Keratinocyte (primary cell): ENCODE results near the gene SZRD1. TPM values are rescaled to one million over a fixed set of nuclear protein-coding genes. Genes with fewer than 3 reads are reported as not detected.
"Not testable (repeated sequence)": the region's sequence is repeated elsewhere in the genome, so short reads cannot be mapped to it uniquely, and the experiment has no call there.

Experiments
- DNase-seq: peaks from one replicate; pipeline ENCODE4 v3.0.0-alpha.2; 2011; ENCODE audit warnings: low read depth, missing footprints, low spot score
- FAIRE-seq: peaks from 2 replicates; lab custom pipeline; 2011; peaks lifted over from hg19 to GRCh38; lab: Jason Lieb, UNC
- H2AFZ ChIP-seq: 2 replicates; pipeline ENCODE4 v1.6.0; 2012; ENCODE audit warnings: low read length, control low read depth, inconsistent platforms; ENCODE audit not compliant: control insufficient read depth
- H3K27ac ChIP-seq: 2 replicates; pipeline ENCODE4 v1.5.1; 2011; ENCODE audit warnings: low read length; ENCODE audit not compliant: control insufficient read depth, insufficient read depth
- H3K27me3 ChIP-seq: 3 replicates; pipeline ENCODE4 v1.6.0; 2011; ENCODE audit warnings: low read length; ENCODE audit not compliant: control insufficient read depth, insufficient read depth; ENCODE audit errors: extremely low read depth
- H3K36me3 ChIP-seq, 2 experiments: 2 replicates in 1 of 2; 3 replicates in 1 of 2; pipeline ENCODE4 v1.5.1; 2011; ENCODE audit warnings: low read length in 2 of 2, mild to moderate bottlenecking in 1 of 2; ENCODE audit not compliant: control insufficient read depth in 2 of 2, insufficient read depth in 2 of 2; ENCODE audit errors: extremely low read depth in 1 of 2
- H3K4me1 ChIP-seq: 3 replicates; pipeline ENCODE4 v1.5.1; 2011; ENCODE audit warnings: low read length; ENCODE audit not compliant: control insufficient read depth, insufficient read depth; ENCODE audit errors: extremely low read depth
- H3K4me2 ChIP-seq: 3 replicates; pipeline ENCODE4 v1.6.0; 2011; ENCODE audit warnings: low read depth, low read length; ENCODE audit not compliant: control insufficient read depth, insufficient read depth; ENCODE audit errors: extremely low read depth
- H3K4me3 ChIP-seq, 3 experiments: fragments of 200-600 bp in 1 of 3; sonication (generic) in 1 of 3; 2 replicates in 2 of 3; 3 replicates in 1 of 3; pipeline ENCODE4 v1.5.1; 2011 to 2016; ENCODE audit warnings: low read length in 3 of 3, mild to moderate bottlenecking in 3 of 3, control low read depth in 2 of 3, inconsistent platforms in 1 of 3, low read depth in 1 of 3, mixed read lengths in 1 of 3, mixed run types in 1 of 3, moderate library complexity in 1 of 3; ENCODE audit not compliant: control insufficient read depth in 2 of 3, insufficient read depth in 2 of 3; ENCODE audit errors: extremely low read depth in 1 of 3
- H3K79me2 ChIP-seq: 2 replicates; pipeline ENCODE4 v1.6.0; 2012; ENCODE audit warnings: low read length; ENCODE audit not compliant: control insufficient read depth, insufficient read depth
- H3K9ac ChIP-seq: 3 replicates; pipeline ENCODE4 v1.6.0; 2011; ENCODE audit warnings: low read length; ENCODE audit not compliant: control insufficient read depth, insufficient read depth; ENCODE audit errors: extremely low read depth
- H3K9me1 ChIP-seq: 3 replicates; pipeline ENCODE4 v1.6.0; 2011; ENCODE audit warnings: low read length; ENCODE audit not compliant: control insufficient read depth, insufficient read depth; ENCODE audit errors: extremely low read depth
- H3K9me3 ChIP-seq: 2 replicates; pipeline ENCODE4 v1.5.1; 2012; ENCODE audit warnings: low read depth, low read length; ENCODE audit not compliant: control insufficient read depth
- H4K20me1 ChIP-seq: 3 replicates; pipeline ENCODE4 v1.6.0; 2011; ENCODE audit warnings: low read length; ENCODE audit not compliant: control insufficient read depth, insufficient read depth; ENCODE audit errors: extremely low read depth
- EZH2 ChIP-seq: IDR thresholded peaks from one replicate; pipeline ENCODE4 v1.6.1; 2012; ENCODE audit warnings: inconsistent platforms, mild to moderate bottlenecking, low read length, moderate library complexity
- dilution Hi-C: fragments of 300-500 bp; cut with MboI; formaldehyde crosslinking; loops from one replicate; pipeline ENCODE4 v1.7.0; 2020; ENCODE audit warnings: low sequenced_read_pairs; ENCODE audit not compliant: extremely low pct_ligation_motif_present
- polyA plus RNA-seq, 5 experiments: library from polyadenylated mRNA; depleted of rRNA in 3 of 5; stranded (reverse) in 3 of 5; stranded (forward) in 1 of 5; unstranded in 1 of 5; fragments of >200 nt; gene quantifications; 1 replicate in 1 of 5; 2 replicates in 3 of 5; 3 replicates in 1 of 5; pipeline versions ENCODE4 v1.2.1 to v1.2.3, GENCODE V29; 2011 to 2012; ENCODE audit warnings: missing spikeins in 2 of 5, low read depth in 1 of 5, low replicate concordance in 1 of 5
- TF ChIP-seq, protein P1 (sequence below), 3 experiments: IDR thresholded peaks in 1 of 3; conservative IDR thresholded peaks in 1 of 3; optimal IDR thresholded peaks in 1 of 3; 2 replicates in 2 of 3; 3 replicates in 1 of 3; pipeline versions ENCODE3 to v1.5.1; 2011; ENCODE audit warnings: low read length in 3 of 3, mild to moderate bottlenecking in 3 of 3, moderate library complexity in 2 of 3, control low read depth in 1 of 3, inconsistent platforms in 1 of 3; ENCODE audit not compliant: insufficient read depth in 2 of 3; ENCODE audit errors: extremely low read depth in 1 of 3

SZRD1 gene
- polyA plus RNA-seq, 1 donor (not counting 4 experiments of a cell fraction or from before 2014, with no cell fraction given), result 68.7 TPM

- no peak for FAIRE-seq
- Histone ChIP-seq H3K27me3 (no peaks in the 10 kb centered on the region), H3K9me3 (no peaks in the 10 kb centered on the region), H3K4me3 (no peak overlapping the region), H3K27ac (no peak overlapping the region), H2AFZ (no peak overlapping the region), H3K9ac (no peak overlapping the region), H3K9me1 (no peaks in the 10 kb centered on the region), H3K4me2 (no peak overlapping the region), H4K20me1 (no peaks in the 10 kb centered on the region), H3K79me2 (peaks cover 25% of the 10 kb centered on the region), H3K4me1 (peaks cover 12% of the 10 kb centered on the region), H3K36me3 (no peaks in the 10 kb centered on the region)
- dilution Hi-C loops, result no loop called here
- TF ChIP-seq, protein P1, sequence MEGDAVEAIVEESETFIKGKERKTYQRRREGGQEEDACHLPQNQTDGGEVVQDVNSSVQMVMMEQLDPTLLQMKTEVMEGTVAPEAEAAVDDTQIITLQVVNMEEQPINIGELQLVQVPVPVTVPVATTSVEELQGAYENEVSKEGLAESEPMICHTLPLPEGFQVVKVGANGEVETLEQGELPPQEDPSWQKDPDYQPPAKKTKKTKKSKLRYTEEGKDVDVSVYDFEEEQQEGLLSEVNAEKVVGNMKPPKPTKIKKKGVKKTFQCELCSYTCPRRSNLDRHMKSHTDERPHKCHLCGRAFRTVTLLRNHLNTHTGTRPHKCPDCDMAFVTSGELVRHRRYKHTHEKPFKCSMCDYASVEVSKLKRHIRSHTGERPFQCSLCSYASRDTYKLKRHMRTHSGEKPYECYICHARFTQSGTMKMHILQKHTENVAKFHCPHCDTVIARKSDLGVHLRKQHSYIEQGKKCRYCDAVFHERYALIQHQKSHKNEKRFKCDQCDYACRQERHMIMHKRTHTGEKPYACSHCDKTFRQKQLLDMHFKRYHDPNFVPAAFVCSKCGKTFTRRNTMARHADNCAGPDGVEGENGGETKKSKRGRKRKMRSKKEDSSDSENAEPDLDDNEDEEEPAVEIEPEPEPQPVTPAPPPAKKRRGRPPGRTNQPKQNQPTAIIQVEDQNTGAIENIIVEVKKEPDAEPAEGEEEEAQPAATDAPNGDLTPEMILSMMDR (optimal IDR thresholded peaks at IDR 0.05 in 1 of 3, IDR thresholded peaks at IDR 0.05 in 1 of 3, conservative IDR thresholded peaks at IDR 0.05 in 1 of 3; ENCODE audit: extremely low read depth in 1 of 3, insufficient read depth in 2 of 3, low read length in 3 of 3), result no peak
- TF ChIP-seq EZH2, result no peak
- DNase-seq, result no peak
Observed at GRCh38 chr1:16354619-16355018, 12.4 kb upstream of the SZRD1 start.

DNA sequence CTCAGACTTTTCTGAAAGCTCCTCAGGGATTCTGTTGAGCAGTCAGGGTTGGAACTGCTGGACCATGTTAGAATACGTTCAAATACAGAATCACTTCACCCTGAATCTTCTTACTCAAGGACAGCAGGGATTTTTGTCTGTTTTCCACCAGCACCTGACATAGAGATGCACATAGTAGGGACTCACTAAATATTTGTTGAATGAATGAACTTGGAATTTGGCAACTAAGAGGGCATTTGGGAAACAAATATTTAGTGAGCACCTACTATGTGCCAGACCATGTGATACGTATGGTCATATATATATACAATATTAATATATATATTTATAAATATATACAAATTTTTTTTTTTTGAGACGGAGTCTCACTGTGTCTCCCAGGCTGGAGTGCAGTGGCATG lies 10.2 kb upstream of the SZRD1 start:
- H3K4me1 ChIP-seq, result peaks cover 4% of the 10 kb centered on the region
- H3K27me3 ChIP-seq, result no peaks in the 10 kb centered on the region
- no peaks in the 10 kb centered on the region for H3K36me3 ChIP-seq
- TF ChIP-seq, protein P1 (optimal IDR thresholded peaks at IDR 0.05 in 1 of 3, IDR thresholded peaks at IDR 0.05 in 1 of 3, conservative IDR thresholded peaks at IDR 0.05 in 1 of 3; ENCODE audit: extremely low read depth in 1 of 3, insufficient read depth in 2 of 3, low read length in 3 of 3), result no peak
- TF ChIP-seq EZH2, result no peak
- no peak overlapping the region for H3K4me3 ChIP-seq
- dilution Hi-C loops, result no loop called here
- no peaks in the 10 kb centered on the region for H4K20me1 ChIP-seq
- no peaks in the 10 kb centered on the region for H3K9me1 ChIP-seq
- no peak overlapping the region for H3K9ac ChIP-seq
- no peak overlapping the region for H3K4me2 ChIP-seq
- H3K27ac ChIP-seq, result no peak overlapping the region
- H3K9me3 ChIP-seq, result no peaks in the 10 kb centered on the region
- H2AFZ ChIP-seq, result no peak overlapping the region
- no peak for DNase-seq
- H3K79me2 ChIP-seq, result peaks cover 3% of the 10 kb centered on the region
- no peak for FAIRE-seq

DNA sequence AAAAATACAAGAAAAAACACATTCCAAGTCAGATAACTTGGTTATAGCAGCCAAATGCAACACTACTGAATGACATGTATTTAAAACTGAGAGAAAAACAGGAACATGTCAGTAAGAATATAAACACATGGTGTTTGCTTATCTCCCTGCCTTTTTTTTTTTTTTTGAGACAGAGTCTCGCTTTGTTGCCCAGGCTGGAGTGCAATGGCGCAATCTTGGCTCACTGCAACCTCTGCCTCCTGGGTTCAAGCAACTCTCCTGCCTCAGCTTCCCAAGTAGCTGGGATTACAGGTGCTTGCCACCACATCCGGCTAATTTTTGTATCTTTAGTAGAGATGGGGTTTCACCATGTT lies 1.9 kb upstream of the SZRD1 start:
- FAIRE-seq, result not testable (repeated sequence)
- H3K4me1 ChIP-seq, result peaks cover 10% of the 10 kb centered on the region

More for the DNA sequence above, 1.9 kb upstream of the SZRD1 start:
- H3K4me2 ChIP-seq, H3K27ac ChIP-seq, DNase-seq, H2AFZ ChIP-seq, H4K20me1 ChIP-seq, H3K9me1 ChIP-seq, H3K9me3 ChIP-seq, H3K9ac ChIP-seq, H3K36me3 ChIP-seq, H3K27me3 ChIP-seq, dilution Hi-C loops, H3K4me3 ChIP-seq: not testable (repeated sequence)
- peaks cover 28% of the 10 kb centered on the region for H3K79me2 ChIP-seq
